ENCODE results near the gene TNFAIP8L2.
A peak's percentile ranks its signal among the peaks of the same experiment; 100 is the strongest.
"Not testable (repeated sequence)": the region's sequence is repeated elsewhere in the genome, so short reads cannot be mapped to it uniquely, and the experiment has no call there.

Gene TNFAIP8L2

DNA sequence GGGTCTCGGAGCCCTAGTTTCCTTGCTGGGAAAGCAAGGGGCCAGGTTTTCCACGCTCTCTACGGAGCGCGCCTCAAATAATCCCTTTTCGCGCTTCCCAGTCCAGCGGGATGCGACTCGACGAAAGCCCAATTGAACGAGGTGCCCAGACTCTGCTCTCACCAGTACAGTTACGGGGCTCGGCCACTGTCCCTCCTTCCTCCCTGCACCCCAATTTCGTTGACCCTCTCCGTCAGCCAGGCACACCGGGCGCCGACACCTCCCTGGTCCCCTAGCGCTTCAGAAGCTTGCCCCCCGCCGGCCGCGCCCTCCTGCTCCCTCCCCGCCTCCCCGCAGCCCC lies 10.4 kb upstream of the TNFAIP8L2 start:
- DNase-seq (ENCODE audit: low read depth): no peak

DNA sequence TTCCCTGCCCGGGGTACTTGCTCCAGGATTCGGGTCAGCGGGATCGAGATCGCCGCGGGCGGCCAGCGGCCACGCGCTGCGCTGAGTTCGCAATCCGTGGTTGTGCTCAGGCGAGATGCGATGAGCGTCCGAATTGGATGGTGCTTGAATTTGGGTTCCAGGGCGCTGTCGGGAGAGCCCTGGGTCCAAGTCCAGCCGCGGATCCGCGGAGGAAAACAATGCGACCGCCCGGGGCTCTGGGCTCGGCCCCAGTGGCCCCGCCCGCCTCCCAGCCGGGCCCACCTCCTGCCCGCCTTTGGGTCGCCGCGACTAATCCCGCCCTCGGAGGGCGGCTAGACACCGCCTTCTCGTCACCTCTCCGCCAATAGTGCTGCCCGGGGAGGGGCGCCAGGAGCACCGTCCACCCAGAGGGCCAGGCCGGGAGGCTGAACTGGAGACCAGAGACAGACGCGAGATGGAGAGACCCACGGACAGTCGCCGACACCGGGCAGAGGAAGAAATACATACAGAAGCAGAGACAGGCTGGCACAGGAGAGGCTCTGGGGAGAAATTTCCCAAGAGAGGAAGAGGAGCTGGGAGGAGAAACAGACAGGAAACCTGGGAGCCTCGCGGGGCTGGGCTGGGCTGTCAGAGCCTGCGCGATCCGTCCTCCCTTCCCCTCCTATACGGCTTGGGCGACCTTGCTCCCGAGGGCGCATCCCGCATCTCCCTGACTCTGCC lies 9.9 kb upstream of the TNFAIP8L2 start, which contains the start of gene SEMA6C:
SEMA6C (minus strand) TSS at position 220 of the 720 bp plus-strand sequence. CDS start 4,010 bp downstream, outside the sequence.
- DNase-seq (ENCODE audit: low read depth): peak; percentile 81

DNA sequence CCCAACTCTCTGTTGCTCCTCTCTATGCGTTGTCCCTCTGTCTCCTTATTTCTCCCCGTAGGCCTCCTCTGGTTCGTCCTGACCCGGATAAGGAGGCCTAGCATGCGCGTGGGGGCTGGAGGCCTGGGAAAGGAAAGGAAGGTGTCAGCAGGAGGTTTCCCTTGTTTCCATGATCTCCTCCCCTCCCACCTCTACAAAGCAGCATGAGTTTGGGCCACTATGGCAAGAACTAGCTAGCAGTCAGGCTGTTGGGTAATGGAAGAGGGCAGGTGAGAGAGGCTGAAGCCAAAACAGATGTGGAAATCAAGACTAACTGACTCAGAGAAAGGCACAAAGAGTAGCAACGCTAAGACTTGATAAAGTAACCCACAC lies 9.3 kb upstream of the TNFAIP8L2 start:
- no peak for DNase-seq (ENCODE audit: low read depth)

DNA sequence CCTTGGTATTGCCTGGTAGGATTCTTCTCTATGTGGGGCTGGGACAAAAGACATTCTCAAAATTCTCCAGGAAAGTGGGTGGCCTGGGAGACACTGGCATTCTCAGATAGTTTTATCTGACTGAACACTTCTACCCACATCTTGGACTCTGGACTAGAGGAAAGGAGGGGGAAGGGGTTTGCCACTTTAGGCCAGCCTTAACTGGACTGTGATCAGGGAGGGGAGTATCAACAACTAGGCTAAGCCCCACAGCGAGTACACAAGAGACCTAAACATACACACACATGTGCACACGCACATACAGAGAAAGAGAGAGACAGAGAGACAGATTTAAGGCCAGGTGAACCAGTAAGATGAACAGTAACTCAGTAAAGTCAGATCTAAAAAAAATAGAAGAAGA lies 8.8 kb upstream of the TNFAIP8L2 start:
- DNase-seq (ENCODE audit: low read depth): no peak

DNA sequence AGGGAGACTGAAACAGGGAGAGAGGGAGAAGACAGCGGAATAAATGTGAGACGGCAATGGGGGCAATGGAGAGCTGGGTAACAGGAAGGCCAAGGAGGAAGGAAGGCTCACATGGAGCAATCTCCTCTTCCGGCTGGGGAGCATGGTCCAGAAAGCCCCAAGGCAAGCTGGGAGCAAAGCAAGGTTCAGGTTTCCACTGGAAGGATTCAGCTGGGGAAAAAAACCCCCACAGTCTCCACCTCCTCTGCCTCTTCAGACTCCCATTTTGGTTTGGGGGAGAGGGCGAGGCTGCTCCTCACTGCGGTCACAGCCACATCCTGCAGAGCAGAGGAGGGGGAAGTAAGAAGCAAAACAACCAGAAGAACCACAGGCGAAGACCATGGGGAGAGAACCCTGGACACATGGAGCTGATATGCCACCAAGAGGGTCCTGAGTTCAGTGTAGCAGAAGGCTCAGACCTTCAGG lies 650 bp downstream of the TNFAIP8L2 start:
- peak; percentile 44 for DNase-seq (ENCODE audit: low read depth)

DNA sequence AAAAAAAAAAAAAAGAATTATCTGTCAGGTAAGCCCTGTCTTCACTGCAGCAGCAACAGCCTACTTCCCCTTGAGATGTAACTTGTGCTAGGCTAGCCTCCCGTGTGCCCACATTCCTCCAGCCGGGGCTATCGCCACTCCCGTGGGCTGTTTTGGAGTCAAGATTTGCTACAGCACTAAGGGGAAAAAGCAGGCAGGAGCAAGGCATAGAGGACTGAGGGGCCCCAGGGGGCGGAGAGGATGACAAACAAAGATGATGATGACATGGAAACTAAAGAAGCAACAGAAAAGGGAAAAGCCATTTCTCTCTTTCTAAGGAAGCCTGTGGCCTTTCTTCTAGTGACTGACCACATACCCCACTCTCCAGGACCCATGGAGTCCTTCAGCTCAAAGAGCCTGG lies 1.9 kb downstream of the TNFAIP8L2 start:
- DNase-seq (ENCODE audit: low read depth): peak; percentile 43

DNA sequence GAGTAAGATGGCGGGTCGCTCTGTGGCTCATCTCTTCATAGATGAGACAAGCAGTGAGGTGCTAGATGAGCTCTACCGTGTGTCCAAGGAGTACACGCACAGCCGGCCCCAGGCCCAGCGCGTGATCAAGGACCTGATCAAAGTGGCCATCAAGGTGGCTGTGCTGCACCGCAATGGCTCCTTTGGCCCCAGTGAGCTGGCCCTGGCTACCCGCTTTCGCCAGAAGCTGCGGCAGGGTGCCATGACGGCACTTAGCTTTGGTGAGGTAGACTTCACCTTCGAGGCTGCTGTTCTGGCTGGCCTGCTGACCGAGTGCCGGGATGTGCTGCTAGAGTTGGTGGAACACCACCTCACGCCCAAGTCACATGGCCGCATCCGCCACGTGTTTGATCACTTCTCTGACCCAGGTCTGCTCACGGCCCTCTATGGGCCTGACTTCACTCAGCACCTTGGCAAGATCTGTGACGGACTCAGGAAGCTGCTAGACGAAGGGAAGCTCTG lies 2.4 kb downstream of the TNFAIP8L2 start:
- no peak for DNase-seq (ENCODE audit: low read depth)

DNA sequence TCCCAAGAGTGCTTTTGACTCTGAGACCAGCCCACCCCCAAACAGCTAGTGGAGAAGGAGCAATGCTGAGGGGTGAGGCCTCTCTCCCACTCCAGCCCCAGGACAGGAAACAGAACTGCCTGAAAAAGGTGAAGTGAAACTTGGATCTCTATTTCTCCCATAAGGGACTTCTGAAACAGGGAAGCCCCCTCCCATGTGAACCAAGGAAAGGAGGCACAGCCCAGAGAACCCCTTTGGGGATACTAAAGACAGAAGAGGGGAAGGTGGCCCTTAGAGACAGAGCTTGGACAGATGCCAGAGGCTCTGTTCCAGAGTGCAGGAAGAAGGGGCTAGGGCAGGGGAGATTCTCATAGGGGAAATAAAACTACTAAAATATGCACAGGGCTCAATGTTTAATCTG lies 2.9 kb downstream of the TNFAIP8L2 start:
- no peak for DNase-seq (ENCODE audit: low read depth)

DNA sequence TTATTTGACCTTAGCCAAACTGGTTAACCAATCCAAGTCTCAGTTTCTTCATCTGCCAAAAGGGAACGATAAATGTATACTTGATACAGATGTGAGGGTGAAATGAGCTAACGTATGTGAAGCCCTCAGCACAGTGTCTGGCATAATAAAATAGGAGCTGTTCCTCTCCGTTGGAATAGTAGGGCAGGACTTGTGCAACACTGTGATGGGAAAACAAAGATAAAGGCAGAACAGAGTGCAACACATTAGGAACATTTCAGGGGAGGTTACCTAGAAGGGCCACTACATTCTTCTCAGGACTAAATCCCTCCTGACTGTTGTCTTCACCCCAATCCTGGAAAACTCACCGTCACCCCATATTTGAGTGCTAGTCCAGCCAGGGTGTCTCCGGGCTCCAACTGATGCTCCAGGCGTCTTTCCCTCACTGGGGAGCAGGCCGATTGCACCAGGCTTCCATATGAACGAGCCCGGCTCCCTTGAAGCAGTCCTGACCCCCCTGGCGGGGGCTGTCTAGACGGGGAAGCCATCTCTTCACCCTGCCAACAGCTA lies 8.4 kb downstream of the TNFAIP8L2 start:
- DNase-seq (ENCODE audit: low read depth): no peak

DNA sequence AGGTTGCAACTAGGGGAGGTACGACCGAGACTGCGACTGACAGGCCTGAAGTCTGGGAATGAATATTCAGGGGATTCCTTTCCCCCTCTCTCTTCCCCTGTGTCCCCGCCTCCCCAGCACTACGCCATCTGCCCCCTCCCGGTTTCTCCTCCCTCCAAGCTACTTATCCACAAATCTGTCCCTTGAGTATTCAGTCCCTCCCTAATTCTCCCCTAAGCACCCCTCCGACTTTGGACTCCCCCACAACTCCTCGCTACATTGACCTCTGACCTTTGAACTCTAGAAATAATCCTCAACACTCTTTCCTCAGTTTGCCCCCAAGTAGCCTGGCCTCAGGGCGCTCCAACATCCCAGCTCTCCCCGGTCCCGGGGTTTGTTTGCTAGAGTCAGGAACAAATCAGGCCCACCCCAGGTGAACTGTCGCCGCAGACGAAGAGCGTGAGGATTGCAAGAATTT lies 8.9 kb downstream of the TNFAIP8L2 start:
- DNase-seq (ENCODE audit: low read depth): no peak

DNA sequence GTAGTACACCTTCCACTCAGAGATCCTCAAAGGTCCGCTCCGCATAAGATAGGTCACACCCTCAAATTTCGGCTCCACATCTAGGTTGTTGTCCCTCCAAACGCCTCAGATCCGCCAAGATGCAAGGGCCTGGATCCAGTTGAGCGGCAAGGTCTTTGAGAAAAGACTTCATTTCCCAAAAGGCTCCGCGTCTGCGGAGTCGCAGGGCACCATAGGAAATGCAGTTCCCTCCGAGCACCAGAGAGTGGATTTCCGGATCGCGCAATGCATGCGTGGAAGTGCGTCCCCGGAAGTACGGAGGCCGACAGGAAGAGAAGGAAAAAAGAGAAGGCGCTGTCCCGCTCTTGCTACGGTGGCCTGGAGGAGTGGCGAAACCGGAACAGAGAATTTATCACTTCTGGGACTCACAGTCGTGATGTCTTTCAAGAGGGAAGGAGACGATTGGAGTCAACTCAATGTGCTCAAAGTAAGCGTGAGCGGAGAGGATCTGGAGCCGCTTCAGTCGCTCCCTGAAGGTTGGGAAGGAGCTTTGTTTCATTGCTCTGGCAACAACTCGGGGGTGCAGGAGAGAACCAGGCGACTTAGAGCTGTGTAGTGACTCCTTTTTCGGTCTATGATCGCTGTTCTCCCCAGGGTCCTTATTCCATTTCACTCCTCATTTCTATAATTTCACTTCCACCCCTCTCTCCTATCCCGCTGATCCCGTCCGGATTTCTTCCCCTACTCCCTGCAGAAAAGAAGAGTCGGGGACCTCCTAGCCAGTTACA lies 9.5 kb downstream of the TNFAIP8L2 start, which contains the start of the genes LYSMD1 and SCNM1:
LYSMD1 (minus strand) TSS at position 165 of the 767 bp plus-strand sequence. CDS start 644 bp downstream, outside the sequence.
SCNM1 (plus strand) TSS at position 407 of the 767 bp plus-strand sequence; CDS start at position 416, 9 bp downstream.
- DNase-seq (ENCODE audit: low read depth): peak; percentile 95

DNA sequence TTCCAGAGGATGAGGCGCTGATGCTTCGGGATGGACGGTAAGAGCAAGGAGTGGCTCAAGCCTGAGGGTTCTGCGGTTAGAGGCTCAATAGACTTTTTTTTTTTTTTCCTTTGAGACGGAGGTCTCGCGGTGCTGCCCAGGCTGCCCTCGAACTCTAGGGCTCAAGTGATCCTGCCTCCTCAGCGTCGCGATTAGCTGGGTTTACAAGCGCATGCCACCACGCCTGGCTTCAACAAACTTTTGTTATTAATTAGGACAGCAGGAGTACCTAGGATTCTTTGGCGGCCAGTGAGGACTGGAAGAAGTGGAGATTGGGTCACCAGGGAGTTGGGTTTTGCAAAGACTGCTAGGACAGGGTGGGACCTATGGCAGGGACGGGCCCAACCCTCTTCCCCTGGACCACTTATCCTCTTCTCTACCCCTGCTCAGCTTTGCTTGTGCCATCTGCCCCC lies 10.1 kb downstream of the TNFAIP8L2 start:
- no peak for DNase-seq (ENCODE audit: low read depth)

DNA sequence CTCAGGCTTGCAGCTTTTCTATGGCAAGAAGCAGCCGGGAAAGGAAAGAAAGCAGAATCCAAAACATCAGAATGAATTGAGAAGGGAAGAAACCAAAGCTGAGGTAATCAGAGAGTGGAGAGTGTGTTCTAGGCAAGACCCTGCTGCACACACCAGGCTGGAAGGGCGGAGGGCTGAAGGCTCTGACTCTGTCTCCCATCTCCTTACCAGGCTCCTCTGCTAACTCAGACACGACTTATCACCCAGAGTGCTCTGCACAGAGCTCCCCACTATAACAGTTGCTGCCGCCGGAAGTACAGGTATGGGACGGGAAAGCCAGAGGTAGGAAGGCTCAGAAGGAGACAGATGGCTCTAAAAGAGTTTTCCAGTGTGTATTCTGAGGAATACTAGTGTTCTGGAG lies 10.7 kb downstream of the TNFAIP8L2 start:
- no peak for DNase-seq (ENCODE audit: low read depth)

DNA sequence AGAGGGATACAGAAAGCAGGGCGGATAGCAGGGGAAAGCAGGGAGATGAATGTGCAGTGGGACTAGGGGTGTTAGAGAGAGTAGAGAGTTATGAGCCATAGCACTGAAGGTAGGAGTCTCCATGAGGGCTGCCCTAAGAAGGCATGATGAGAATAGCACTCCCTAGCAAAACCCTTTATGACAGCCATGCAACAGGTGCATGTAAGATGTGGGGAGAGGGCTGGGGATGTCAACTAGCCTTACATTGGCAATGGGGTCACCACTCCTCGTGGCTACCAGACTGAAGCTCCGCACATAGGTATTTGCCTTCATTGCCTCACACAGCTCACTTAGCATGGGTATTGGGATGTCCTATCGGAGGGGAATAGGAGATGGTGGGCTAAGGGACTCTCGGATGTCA lies 14.7 kb downstream of the TNFAIP8L2 start:
- no peak for DNase-seq (ENCODE audit: low read depth)

DNA sequence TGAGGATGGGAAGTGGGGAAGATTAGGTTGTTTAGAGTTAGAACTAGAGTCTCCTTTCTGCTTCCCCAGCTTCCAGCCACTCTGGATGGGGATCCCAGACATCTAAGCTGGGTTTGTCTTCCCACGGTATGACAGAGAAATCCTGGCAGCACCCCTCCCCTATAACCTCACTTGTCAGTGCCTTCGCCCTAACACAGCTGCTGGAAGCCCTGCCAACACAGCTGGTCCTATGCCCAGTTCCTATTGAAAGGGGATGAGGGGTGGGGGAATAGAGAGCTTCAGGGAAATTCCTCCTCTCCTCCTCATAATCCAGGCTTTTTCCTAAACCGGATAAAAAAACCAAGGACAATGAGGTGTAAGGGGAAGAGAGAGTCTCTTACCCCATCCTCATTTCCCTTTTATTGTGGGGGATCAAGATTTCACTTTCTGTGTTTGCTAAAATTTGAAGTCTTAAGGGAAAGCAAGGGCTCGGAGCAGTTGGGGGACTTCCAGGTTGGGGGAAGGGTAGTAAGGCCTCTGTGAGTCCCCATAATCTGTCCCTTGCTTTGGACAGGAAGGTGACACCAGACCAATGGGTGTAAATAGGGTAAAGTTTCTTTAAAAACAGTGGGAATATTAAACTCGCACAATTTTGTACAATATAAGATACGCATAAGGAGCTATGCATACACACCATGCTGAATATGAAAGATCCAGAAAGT lies 18.7 kb downstream of the TNFAIP8L2 start:
- DNase-seq (ENCODE audit: low read depth): no peak

DNA sequence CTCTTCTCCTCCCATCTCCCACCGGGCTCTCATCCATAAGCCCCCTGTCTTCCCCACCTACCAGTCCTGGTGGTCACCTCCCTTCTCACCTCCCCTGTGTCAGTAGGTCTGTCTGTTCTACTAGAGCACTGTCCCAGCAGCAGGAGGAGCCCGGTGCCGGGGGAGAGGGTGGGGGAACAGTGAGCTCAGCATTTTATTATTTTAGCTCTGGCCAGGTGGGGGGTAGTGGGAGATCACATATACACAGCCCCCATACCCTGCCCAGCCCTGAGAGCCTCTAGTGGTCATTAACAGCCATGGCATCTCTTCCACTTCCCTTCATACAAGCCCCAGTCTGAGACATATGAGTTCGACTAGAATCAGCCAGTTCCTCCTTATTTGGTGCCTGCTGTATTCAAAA lies 19.4 kb downstream of the TNFAIP8L2 start, which contains the start of gene TMOD4:
TMOD4 (minus strand) TSS at position 119 of the 400 bp plus-strand sequence. CDS start 1,106 bp downstream, outside the sequence.
- no peak for DNase-seq (ENCODE audit: low read depth)

DNA sequence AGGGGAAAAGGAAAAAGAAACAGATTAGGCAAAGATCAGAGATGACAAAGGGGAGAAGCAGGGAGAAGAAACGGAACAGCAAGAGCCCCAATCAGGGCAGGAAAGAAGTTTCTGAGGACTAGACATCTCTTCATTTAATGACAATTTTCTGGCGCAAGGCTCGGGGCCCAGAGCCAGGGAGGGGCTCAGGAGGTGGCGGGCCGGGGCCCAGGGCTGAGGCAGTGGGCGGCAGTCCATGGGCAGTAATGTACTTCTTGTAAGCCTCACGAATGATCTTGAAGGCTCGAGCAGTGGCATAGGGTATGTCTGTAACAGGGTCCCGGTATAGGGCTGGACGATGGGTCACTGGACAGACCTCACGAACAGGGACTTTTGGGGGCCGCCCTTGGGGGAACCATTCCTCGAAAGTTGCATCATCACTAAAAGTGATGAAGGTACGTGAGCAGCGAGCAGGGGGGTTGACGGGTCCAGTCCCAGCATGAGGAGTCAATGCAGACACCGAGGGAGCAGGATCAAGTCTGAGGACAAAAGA lies 20.1 kb downstream of the TNFAIP8L2 start:
- no peak for DNase-seq (ENCODE audit: low read depth)

DNA sequence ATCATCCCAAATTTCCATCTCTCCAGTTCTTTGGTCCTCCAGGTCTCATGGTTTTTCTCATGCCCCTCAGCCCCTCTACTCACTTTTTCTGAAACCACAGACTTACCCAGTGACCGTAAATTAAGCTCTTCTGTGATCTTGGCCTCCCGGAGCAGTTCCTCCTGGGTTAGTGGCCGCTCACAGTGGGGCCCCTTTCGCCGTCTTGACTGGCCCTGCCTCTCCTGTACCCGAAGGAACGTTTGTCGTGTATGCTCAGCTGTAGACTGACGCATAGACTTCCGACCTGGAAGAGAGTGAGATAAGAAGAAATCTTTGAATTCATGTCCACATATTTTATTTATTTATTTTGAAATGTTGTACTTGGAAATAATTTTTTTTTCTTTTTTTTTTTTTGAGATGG lies 27.8 kb downstream of the TNFAIP8L2 start:
- no peak for DNase-seq (ENCODE audit: low read depth)

DNA sequence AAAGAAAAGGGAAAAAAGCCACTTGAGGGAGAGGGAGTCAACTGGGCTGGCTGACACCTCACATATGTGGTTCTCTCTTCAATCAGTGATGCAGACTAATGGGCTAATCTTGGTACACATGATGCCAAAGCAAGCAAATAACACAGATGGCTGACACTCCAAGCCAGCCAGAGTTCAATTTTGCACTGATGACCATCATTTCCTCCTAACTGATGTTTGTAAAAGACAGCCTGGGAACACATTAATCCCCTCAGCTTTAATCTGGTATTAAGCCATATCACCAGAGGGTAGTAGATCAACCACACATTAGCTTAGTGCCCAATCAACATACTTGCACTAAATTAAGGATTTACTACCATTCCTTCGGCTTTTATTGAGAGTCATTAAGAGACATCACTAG lies 30.8 kb downstream of the TNFAIP8L2 start:
- no peak for DNase-seq (ENCODE audit: low read depth)

DNA sequence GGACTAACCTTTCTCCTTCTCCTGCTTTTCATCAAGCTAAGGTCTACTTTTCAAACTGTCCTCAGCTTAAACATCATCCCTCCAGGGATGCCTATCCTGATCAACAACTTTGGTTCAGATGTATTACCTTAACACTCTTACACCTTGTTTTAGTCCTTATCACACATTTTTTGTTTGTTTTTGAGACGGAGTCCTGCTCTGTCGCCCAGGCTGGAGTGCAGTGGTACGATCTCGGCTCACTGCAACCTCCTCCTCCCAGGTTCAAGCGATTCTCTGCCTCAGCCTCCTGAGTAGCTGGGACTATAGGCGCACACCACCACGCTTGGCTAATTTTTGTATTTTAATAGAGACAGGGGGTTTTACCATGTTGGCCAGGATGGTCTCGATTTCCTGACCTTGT lies 32.2 kb downstream of the TNFAIP8L2 start:
- not testable (repeated sequence) for DNase-seq (ENCODE audit: low read depth)

DNA sequence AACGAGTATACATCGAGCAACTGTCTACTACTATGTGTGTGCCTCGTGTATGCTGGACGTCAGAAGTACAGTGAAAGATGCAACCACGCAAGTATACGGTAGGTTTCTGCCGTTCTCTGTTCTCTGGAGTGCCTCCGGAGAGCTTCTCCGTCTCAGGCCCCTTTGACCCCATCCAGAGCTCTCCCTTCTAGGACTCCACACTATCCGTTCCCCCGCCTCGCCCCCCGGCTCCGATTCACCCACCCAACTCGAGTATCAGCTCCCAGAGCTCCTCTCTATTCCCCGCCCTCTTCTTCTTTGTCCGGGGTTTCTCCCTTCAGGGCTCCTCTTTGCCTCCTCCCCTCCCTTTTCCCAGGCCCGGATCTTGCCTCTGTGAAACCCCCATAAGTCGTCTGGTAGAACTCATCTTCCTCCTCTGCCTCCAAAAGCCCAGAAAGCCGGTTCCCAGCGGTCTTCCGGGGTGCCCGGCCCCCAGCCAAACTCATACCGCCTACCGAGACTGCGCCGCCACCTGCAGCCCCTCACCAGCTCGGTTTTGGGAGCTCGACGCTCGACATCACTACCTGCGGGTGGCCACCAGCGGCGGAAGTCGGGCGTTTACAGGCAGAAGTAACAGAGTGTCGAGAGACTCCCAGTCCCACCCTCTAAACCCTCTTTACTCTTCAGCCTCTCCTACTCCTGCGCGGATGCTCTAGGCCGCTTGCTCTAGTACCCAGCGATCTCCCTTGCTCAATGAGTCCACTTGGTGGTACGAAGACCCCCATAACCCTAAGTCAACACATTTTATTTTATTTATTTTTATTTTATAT lies 33.4 kb downstream of the TNFAIP8L2 start, which contains the start of gene VPS72:
VPS72 (minus strand) TSS at position 561 of the 809 bp plus-strand sequence; CDS start at position 485, 76 bp downstream.
- peak; percentile 82 for DNase-seq (ENCODE audit: low read depth)
